WTC11 (cell line): ENCODE data around the gene PPFIBP1. TPM values are rescaled to one million over a fixed set of nuclear protein-coding genes. Genes with fewer than 3 reads are reported as not detected.

ENCODE experiments used
- ATAC-seq: fragments of 200-7000 bp; cut with Tn5 transposase; 2 replicates; pipeline ENCODE4 v1.10.0; 2021; ENCODE audit warnings: mild to moderate bottlenecking, moderate library complexity
- CTCF ChIA-PET: fragments of 300-600 bp; sonication (Branson Sonifier 250); formaldehyde crosslinking; loops from one replicate; lab custom pipeline; 2021; ENCODE audit warnings: antibody characterized with exemption; lab: Charles Lee
- POLR2A ChIA-PET: fragments of 350-600 bp; sonication (Branson Sonifier 250); formaldehyde crosslinking; loops from one replicate; lab custom pipeline; 2021; ENCODE audit warnings: antibody characterized with exemption; lab: Charles Lee
- DNase-seq: peaks from one replicate; pipeline ENCODE4 v3.0.0; 2021; ENCODE audit warnings: low spot score
- H3K27ac Mint-ChIP-seq: 2 replicates; pipeline ENCODE4 v1.8.0; 2021; ENCODE audit warnings: mixed read lengths
- H3K27me3 Mint-ChIP-seq: 2 replicates; pipeline ENCODE4 v1.8.0; 2021; ENCODE audit warnings: low read depth, mild to moderate bottlenecking, moderate library complexity, mixed read lengths
- H3K36me3 Mint-ChIP-seq: 2 replicates; pipeline ENCODE4 v1.8.0; 2021; ENCODE audit warnings: mixed read lengths
- H3K4me1 Mint-ChIP-seq: 2 replicates; pipeline ENCODE4 v1.8.0; 2022; ENCODE audit warnings: mixed read lengths
- H3K4me3 Mint-ChIP-seq: 2 replicates; pipeline ENCODE4 v1.8.0; 2021; ENCODE audit warnings: mild to moderate bottlenecking, moderate library complexity, mixed read lengths
- H3K9me3 Mint-ChIP-seq: 2 replicates; pipeline ENCODE4 v1.8.0; 2021; ENCODE audit warnings: mixed read lengths
- ETV6 ChIP-seq: sonication (generic); formaldehyde crosslinking; IDR thresholded peaks from 2 replicates; pipeline ENCODE4 v1.8.1; 2022; ENCODE audit warnings: mild to moderate bottlenecking, missing genetic modification reagents
- FOXP1 ChIP-seq: sonication (generic); formaldehyde crosslinking; IDR thresholded peaks from 2 replicates; pipeline ENCODE4 v1.8.0; 2022; ENCODE audit warnings: missing genetic modification reagents, mild to moderate bottlenecking, moderate library complexity, borderline replicate concordance
- MXD4 ChIP-seq: fragments of 250-450 bp; sonication (Bioruptor Pico); IDR thresholded peaks from 2 replicates; pipeline ENCODE4 v1.8.0; 2021; ENCODE audit warnings: mild to moderate bottlenecking, moderate library complexity, borderline replicate concordance
- NFATC4 ChIP-seq: fragments of 250-450 bp; sonication (Bioruptor Pico); IDR thresholded peaks from 2 replicates; pipeline ENCODE4 v1.9.0; 2021; ENCODE audit warnings: mild to moderate bottlenecking
- OVOL2 ChIP-seq: fragments of 250-450 bp; sonication (Bioruptor Pico); IDR thresholded peaks from 2 replicates; pipeline ENCODE4 v1.9.0; 2021; ENCODE audit warnings: mild to moderate bottlenecking, borderline replicate concordance
- SMAD3 ChIP-seq: sonication (generic); formaldehyde crosslinking; IDR thresholded peaks from 2 replicates; pipeline ENCODE4 v1.8.0; 2022; ENCODE audit warnings: missing genetic modification reagents, mild to moderate bottlenecking, borderline replicate concordance
- ZNF232 ChIP-seq: sonication (generic); formaldehyde crosslinking; IDR thresholded peaks from 2 replicates; pipeline ENCODE4 v1.8.0; 2022; ENCODE audit warnings: mild to moderate bottlenecking, missing genetic modification reagents
- total RNA-seq: library from RNA; stranded (reverse); gene quantifications from 3 replicates; pipeline ENCODE4 v1.2.3, GENCODE V29; 2021
- TF ChIP-seq, protein P1 (sequence below): fragments of 250-450 bp; sonication (Bioruptor Pico); IDR thresholded peaks from 2 replicates; pipeline ENCODE4 v1.8.0; 2021; ENCODE audit warnings: mild to moderate bottlenecking
- TF ChIP-seq, protein P2 (sequence below): sonication (generic); formaldehyde crosslinking; IDR thresholded peaks from 2 replicates; pipeline ENCODE4 v1.8.0; 2023; ENCODE audit warnings: mild to moderate bottlenecking, missing genetic modification reagents
- TF ChIP-seq, protein P3 (sequence below): sonication (generic); formaldehyde crosslinking; IDR thresholded peaks from 2 replicates; pipeline ENCODE4 v1.8.1; 2023; ENCODE audit warnings: mild to moderate bottlenecking, missing genetic modification reagents, borderline replicate concordance
- TF ChIP-seq, protein P4 (sequence below): sonication (generic); formaldehyde crosslinking; IDR thresholded peaks from 2 replicates; pipeline ENCODE4 v1.8.1; 2023; ENCODE audit warnings: mild to moderate bottlenecking, missing genetic modification reagents

Gene PPFIBP1
- total RNA-seq, 1 experiment from 2014 or later = 27.7 TPM

DNA sequence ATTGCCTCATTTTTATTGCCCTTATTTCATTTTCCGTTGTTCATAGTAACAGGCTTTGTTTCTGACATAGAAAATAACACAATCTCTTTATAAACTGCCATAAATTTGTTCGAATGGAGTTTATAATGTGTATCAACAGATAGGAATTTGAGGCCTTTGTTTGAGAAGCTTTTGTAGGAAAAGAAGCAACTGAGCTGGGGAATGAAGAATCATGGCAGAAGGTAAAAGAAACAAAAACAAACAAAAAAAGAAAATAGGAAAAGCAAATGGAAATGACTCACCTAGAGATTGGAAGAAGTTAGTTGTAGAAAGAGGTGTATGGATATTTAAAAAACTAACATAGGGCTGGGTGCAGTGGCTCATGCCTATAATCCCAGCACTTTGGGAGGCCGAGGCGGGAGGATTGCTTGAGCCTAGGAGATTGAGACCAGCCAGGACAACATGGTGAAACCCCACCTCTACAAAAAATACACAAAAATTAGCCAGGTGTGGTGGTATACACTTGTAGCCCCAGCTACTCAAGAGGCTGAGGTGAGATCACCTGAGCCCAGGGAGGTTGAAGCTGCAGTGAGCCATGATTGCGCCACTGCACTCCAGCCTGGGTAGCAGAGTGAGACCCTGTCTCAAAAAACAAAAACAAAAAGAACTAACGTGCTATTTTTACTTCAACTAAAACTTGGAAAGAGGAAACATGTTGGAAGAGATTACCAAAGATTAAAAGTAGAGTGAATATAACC is 171.7 kb downstream of the PPFIBP1 start:
- H3K4me1 Mint-ChIP-seq = no peaks in the 10 kb centered on the region
- no peak for ATAC-seq
- POLR2A ChIA-PET = interaction anchor here (0.6 kb wide), 1 partner anchor 1439 kb away, joined by 3 read pairs; no protein-coding TSS in a partner anchor

DNA sequence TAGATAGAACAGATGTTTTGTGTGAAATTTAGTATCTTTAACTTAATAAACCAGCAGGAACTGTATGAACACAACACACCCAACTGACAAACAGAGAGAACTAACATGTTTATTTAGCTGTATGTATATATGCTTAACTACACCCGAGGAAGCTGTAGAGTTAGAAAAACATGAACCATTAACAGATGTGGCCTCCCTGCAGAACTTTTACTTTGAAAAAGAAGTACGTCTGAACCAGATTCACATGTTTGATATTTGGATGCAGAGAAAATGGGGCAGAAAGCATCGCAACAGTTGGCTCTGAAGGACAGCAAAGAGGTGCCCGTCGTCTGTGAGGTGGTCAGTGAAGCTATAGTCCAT is 172.3 kb downstream of the PPFIBP1 start, which contains the start of gene REP15:
Gene REP15, plus strand, starts transcription at position 155 of the 360 bp plus-strand sequence. Its CDS starts 116 bp downstream, at position 271.
- POLR2A ChIA-PET = no interaction called here
- CTCF ChIA-PET = interaction anchor here (1.5 kb wide), 1 partner anchor 9 kb away, joined by 5 read pairs; no protein-coding TSS in a partner anchor
- Mint-ChIP-seq H3K36me3 (0 out of 2 replicates have a peak, but pooled peaks cover 6% of the 10 kb centered on the region), H3K27me3 (no peaks in the 10 kb centered on the region), H3K27ac (no peak within 1 kb of the TSS), H3K4me3 (no peak within 1 kb of the TSS), H3K4me1 (no peaks in the 10 kb centered on the region), H3K9me3 (no peaks in the 10 kb centered on the region)
- DNase-seq (no peak), ATAC-seq (no peak)
- TF ChIP-seq ZNF232 (no peak), NFATC4 (CRISPR knock-in tag) (no peak), ETV6 (no peak), OVOL2 (CRISPR knock-in tag) (no peak)
- TF ChIP-seq, protein P1, sequence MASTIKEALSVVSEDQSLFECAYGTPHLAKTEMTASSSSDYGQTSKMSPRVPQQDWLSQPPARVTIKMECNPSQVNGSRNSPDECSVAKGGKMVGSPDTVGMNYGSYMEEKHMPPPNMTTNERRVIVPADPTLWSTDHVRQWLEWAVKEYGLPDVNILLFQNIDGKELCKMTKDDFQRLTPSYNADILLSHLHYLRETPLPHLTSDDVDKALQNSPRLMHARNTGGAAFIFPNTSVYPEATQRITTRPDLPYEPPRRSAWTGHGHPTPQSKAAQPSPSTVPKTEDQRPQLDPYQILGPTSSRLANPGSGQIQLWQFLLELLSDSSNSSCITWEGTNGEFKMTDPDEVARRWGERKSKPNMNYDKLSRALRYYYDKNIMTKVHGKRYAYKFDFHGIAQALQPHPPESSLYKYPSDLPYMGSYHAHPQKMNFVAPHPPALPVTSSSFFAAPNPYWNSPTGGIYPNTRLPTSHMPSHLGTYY (CRISPR knock-in tag) = no peak
- TF ChIP-seq, protein P2, sequence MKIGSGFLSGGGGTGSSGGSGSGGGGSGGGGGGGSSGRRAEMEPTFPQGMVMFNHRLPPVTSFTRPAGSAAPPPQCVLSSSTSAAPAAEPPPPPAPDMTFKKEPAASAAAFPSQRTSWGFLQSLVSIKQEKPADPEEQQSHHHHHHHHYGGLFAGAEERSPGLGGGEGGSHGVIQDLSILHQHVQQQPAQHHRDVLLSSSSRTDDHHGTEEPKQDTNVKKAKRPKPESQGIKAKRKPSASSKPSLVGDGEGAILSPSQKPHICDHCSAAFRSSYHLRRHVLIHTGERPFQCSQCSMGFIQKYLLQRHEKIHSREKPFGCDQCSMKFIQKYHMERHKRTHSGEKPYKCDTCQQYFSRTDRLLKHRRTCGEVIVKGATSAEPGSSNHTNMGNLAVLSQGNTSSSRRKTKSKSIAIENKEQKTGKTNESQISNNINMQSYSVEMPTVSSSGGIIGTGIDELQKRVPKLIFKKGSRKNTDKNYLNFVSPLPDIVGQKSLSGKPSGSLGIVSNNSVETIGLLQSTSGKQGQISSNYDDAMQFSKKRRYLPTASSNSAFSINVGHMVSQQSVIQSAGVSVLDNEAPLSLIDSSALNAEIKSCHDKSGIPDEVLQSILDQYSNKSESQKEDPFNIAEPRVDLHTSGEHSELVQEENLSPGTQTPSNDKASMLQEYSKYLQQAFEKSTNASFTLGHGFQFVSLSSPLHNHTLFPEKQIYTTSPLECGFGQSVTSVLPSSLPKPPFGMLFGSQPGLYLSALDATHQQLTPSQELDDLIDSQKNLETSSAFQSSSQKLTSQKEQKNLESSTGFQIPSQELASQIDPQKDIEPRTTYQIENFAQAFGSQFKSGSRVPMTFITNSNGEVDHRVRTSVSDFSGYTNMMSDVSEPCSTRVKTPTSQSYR = no peak

More for the DNA sequence above, 171.7 kb downstream of the PPFIBP1 start:
- Mint-ChIP-seq H3K9me3 (no peaks in the 10 kb centered on the region), H3K4me3 (no peak overlapping the region), H3K27ac (no peak overlapping the region), H3K27me3 (no peaks in the 10 kb centered on the region), H3K36me3 (0 out of 2 replicates have a peak, but pooled peaks cover 6% of the 10 kb centered on the region)
- CTCF ChIA-PET = interaction anchor here (1.5 kb wide), 1 partner anchor 10 kb away, joined by 5 read pairs; no protein-coding TSS in a partner anchor
- no peak for DNase-seq
- TF ChIP-seq, protein P3, sequence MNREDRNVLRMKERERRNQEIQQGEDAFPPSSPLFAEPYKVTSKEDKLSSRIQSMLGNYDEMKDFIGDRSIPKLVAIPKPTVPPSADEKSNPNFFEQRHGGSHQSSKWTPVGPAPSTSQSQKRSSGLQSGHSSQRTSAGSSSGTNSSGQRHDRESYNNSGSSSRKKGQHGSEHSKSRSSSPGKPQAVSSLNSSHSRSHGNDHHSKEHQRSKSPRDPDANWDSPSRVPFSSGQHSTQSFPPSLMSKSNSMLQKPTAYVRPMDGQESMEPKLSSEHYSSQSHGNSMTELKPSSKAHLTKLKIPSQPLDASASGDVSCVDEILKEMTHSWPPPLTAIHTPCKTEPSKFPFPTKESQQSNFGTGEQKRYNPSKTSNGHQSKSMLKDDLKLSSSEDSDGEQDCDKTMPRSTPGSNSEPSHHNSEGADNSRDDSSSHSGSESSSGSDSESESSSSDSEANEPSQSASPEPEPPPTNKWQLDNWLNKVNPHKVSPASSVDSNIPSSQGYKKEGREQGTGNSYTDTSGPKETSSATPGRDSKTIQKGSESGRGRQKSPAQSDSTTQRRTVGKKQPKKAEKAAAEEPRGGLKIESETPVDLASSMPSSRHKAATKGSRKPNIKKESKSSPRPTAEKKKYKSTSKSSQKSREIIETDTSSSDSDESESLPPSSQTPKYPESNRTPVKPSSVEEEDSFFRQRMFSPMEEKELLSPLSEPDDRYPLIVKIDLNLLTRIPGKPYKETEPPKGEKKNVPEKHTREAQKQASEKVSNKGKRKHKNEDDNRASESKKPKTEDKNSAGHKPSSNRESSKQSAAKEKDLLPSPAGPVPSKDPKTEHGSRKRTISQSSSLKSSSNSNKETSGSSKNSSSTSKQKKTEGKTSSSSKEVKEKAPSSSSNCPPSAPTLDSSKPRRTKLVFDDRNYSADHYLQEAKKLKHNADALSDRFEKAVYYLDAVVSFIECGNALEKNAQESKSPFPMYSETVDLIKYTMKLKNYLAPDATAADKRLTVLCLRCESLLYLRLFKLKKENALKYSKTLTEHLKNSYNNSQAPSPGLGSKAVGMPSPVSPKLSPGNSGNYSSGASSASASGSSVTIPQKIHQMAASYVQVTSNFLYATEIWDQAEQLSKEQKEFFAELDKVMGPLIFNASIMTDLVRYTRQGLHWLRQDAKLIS (CRISPR knock-in tag) = no peak
- TF ChIP-seq, protein P4, sequence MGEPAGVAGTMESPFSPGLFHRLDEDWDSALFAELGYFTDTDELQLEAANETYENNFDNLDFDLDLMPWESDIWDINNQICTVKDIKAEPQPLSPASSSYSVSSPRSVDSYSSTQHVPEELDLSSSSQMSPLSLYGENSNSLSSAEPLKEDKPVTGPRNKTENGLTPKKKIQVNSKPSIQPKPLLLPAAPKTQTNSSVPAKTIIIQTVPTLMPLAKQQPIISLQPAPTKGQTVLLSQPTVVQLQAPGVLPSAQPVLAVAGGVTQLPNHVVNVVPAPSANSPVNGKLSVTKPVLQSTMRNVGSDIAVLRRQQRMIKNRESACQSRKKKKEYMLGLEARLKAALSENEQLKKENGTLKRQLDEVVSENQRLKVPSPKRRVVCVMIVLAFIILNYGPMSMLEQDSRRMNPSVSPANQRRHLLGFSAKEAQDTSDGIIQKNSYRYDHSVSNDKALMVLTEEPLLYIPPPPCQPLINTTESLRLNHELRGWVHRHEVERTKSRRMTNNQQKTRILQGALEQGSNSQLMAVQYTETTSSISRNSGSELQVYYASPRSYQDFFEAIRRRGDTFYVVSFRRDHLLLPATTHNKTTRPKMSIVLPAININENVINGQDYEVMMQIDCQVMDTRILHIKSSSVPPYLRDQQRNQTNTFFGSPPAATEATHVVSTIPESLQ (CRISPR knock-in tag) = no peak
- TF ChIP-seq MXD4 (CRISPR knock-in tag) (no peak), SMAD3 (no peak), FOXP1 (CRISPR knock-in tag) (no peak)
